ENCODE data around the gene CADPS2. TPM values are rescaled to one million over a fixed set of nuclear protein-coding genes. Genes with fewer than 3 reads are reported as not detected.

CADPS2 gene
- total and polyA plus RNA-seq, 2 of the 4 experiments (the other 2 are of a cell fraction) = 0.10 to 0.54 TPM

DNA sequence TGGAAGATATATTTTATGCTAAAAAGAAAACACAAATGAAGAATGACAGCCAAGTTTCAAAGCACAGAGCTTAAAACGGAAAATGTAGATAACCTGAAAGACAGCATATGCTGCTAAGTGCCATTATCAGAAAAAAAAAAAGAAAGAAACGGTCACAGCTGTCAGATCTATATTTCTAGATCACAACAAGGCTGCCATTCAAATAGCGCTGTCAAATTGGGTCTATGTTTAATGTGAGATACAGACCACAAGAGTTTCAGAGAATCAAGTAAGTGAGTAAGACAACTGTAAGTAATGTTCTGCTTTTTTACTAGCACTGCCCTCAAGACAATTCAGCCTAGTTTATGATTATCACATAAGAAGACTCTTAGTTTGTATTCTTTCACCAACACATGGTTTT, 117.4 kb downstream of the CADPS2 start:
- Histone ChIP-seq H3K4me2 (ENCODE audit: low read depth, low read length) (no peak overlapping the region), H2AK9ac (replicated peaks; ENCODE audit: low read depth, low read length, poor library complexity) (no peak overlapping the region), H3K56ac (ENCODE audit: extremely low read depth, insufficient read depth, low read length) (no peak overlapping the region), H3K27ac (ENCODE audit: insufficient read depth, low read length) (no peak overlapping the region), H3K9me1 (ENCODE audit: insufficient read depth, low read length) (no peaks in the 10 kb centered on the region), H3K36me3 (ENCODE audit: control insufficient read depth, insufficient read depth, low read length) (no peaks in the 10 kb centered on the region), H3K23ac (ENCODE audit: low read depth, low read length) (no peak overlapping the region), H3K27me3 (ENCODE audit: control insufficient read depth, insufficient read depth, low read length) (no peaks in the 10 kb centered on the region), H3K4me3 (ENCODE audit: insufficient read depth, low read depth, low read length) (no peak overlapping the region), H3K18ac (ENCODE audit: low read depth, low read length) (no peak overlapping the region), H3K79me1 (ENCODE audit: low read depth in 1 of 2, low read length in 2 of 2) (no peaks in the 10 kb centered on the region), H4K8ac (ENCODE audit: low read depth in 2 of 2, low read length in 2 of 2) (no peak overlapping the region), H3K9ac (ENCODE audit: low read depth, low read length) (no peak overlapping the region), H2BK20ac (ENCODE audit: low read depth, low read length) (no peak overlapping the region), H4K91ac (ENCODE audit: insufficient read depth, low read depth, low read length) (no peak overlapping the region), H2BK5ac (ENCODE audit: low read depth, low read length, poor library complexity, severe bottlenecking) (no peak overlapping the region), H2AFZ (replicated peaks; ENCODE audit: low read length, poor library complexity) (no peak overlapping the region), H3K4me1 (ENCODE audit: control insufficient read depth, insufficient read depth, low read length) (no peaks in the 10 kb centered on the region), H3K4ac (ENCODE audit: low read depth, low read length) (no peak overlapping the region), H4K5ac (ENCODE audit: low read depth, low read length) (no peak overlapping the region), H2BK15ac (ENCODE audit: low read depth, low read length) (no peak overlapping the region), H3K14ac (replicated peaks; ENCODE audit: low read depth, low read length) (no peak overlapping the region), H2AK5ac (ENCODE audit: low read depth, low read length) (no peak overlapping the region), H2BK120ac (ENCODE audit: low read depth, low read length) (no peak overlapping the region), H4K20me1 (ENCODE audit: insufficient read depth, low read length) (no peaks in the 10 kb centered on the region), H3K9me3 (ENCODE audit: control insufficient read depth, insufficient read depth, low read length) (peaks cover 2% of the 10 kb centered on the region; the same call in 1 of the 2 replicates)
- no TSS peak for BruUV-seq (replicated peaks)
- no CpG with 5 or more reads among the region's 3 CpGs for WGBS, 2 experiments (ENCODE audit: extremely low coverage in 2 of 2, insufficient read length in 1 of 2)
- DNase-seq (no peak), ATAC-seq (ENCODE audit: low read depth) (no peak)
- intact Hi-C loops (cut with micrococcal nuclease) = no loop called here
- ChIA-PET CTCF (no interaction called here), POLR2A (ENCODE audit: unreplicated experiment) (no interaction called here)
- TF ChIP-seq MAZ (IDR thresholded peaks at IDR 0.05; ENCODE audit: borderline replicate concordance, low read depth, low read length) (no peak), POLR2A (IDR thresholded peaks at IDR 0.05; ENCODE audit: low read depth, low read length) (no peak), RCOR1 (IDR thresholded peaks at IDR 0.05; ENCODE audit: insufficient replicate concordance, low read length) (no peak), MAFK (IDR thresholded peaks at IDR 0.05; ENCODE audit: low read depth, low read length) (no peak), FOS (IDR thresholded peaks at IDR 0.05; ENCODE audit: low read depth, low read length) (no peak), RAD21 (IDR thresholded peaks at IDR 0.05; ENCODE audit: low read length) (no peak), CEBPB (IDR thresholded peaks at IDR 0.05; ENCODE audit: low read depth, low read length) (no peak), CHD1 (IDR thresholded peaks at IDR 0.05; ENCODE audit: low read depth, low read length) (no peak), NFE2L2 (IDR thresholded peaks at IDR 0.05; ENCODE audit: low read depth, low read length) (no peak)
- TF ChIP-seq, protein P1, sequence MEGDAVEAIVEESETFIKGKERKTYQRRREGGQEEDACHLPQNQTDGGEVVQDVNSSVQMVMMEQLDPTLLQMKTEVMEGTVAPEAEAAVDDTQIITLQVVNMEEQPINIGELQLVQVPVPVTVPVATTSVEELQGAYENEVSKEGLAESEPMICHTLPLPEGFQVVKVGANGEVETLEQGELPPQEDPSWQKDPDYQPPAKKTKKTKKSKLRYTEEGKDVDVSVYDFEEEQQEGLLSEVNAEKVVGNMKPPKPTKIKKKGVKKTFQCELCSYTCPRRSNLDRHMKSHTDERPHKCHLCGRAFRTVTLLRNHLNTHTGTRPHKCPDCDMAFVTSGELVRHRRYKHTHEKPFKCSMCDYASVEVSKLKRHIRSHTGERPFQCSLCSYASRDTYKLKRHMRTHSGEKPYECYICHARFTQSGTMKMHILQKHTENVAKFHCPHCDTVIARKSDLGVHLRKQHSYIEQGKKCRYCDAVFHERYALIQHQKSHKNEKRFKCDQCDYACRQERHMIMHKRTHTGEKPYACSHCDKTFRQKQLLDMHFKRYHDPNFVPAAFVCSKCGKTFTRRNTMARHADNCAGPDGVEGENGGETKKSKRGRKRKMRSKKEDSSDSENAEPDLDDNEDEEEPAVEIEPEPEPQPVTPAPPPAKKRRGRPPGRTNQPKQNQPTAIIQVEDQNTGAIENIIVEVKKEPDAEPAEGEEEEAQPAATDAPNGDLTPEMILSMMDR (conservative IDR thresholded peaks at IDR 0.05; ENCODE audit: low read depth, low read length) = no peak
- TF ChIP-seq, protein P2, sequence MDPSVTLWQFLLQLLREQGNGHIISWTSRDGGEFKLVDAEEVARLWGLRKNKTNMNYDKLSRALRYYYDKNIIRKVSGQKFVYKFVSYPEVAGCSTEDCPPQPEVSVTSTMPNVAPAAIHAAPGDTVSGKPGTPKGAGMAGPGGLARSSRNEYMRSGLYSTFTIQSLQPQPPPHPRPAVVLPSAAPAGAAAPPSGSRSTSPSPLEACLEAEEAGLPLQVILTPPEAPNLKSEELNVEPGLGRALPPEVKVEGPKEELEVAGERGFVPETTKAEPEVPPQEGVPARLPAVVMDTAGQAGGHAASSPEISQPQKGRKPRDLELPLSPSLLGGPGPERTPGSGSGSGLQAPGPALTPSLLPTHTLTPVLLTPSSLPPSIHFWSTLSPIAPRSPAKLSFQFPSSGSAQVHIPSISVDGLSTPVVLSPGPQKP (IDR thresholded peaks at IDR 0.05; ENCODE audit: borderline replicate concordance, low read depth, low read length) = no peak
- TF ChIP-seq, protein P3, sequence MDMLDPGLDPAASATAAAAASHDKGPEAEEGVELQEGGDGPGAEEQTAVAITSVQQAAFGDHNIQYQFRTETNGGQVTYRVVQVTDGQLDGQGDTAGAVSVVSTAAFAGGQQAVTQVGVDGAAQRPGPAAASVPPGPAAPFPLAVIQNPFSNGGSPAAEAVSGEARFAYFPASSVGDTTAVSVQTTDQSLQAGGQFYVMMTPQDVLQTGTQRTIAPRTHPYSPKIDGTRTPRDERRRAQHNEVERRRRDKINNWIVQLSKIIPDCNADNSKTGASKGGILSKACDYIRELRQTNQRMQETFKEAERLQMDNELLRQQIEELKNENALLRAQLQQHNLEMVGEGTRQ (IDR thresholded peaks at IDR 0.05; ENCODE audit: low read depth, low read length) = no peak
- in situ Hi-C loops (cut with MboI; ENCODE audit: low sequenced_read_pairs) = no loop called here
- dilution Hi-C loops (cut with HindIII; ENCODE audit: low sequenced_read_pairs, unreplicated experiment) = no loop called here
